GM06990 (cell line): Measurements from ENCODE around the gene PCGF3.
"Not testable (repeated sequence)": the region's sequence is repeated elsewhere in the genome, so short reads cannot be mapped to it uniquely, and the experiment has no call there.

Experiments
- DNase-seq: peaks from one replicate; pipeline ENCODE4 v3.0.0-alpha.2; 2011; ENCODE audit not compliant: insufficient read length; ENCODE audit errors: extremely low read depth
- H3K27me3 ChIP-seq: replicated peaks from 2 replicates; pipeline ENCODE4 v1.6.0; 2011; ENCODE audit warnings: low read length; ENCODE audit not compliant: control insufficient read depth, insufficient read depth
- H3K36me3 ChIP-seq: 2 replicates; pipeline ENCODE4 v1.5.1; 2011; ENCODE audit warnings: low read length; ENCODE audit not compliant: control insufficient read depth, insufficient read depth
- H3K4me3 ChIP-seq: replicated peaks from 2 replicates; pipeline ENCODE4 v1.5.1; 2011; ENCODE audit warnings: low read depth, mild to moderate bottlenecking, control low read depth, low read length
- TF ChIP-seq, protein P1 (sequence below): IDR thresholded peaks from 2 replicates; pipeline ENCODE4 v1.5.1; 2011; ENCODE audit warnings: low read length, control low read depth, mild to moderate bottlenecking, inconsistent platforms; ENCODE audit not compliant: insufficient read depth, poor library complexity, severe bottlenecking

Gene PCGF3

DNA sequence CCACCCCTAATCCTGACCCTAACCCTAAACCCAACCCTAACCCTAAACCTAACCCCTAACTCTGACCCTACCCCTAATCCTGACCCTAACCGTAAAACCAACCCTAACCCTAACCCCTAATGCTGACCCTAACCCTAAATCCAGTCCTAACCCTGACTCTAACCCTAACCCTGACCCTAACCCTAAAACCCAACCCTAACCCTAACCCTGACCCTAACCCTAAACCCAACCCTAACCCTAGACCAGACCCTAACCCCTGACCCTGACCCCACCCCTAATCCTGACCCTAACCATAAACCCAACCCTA, 708 bp upstream of the PCGF3 start:
- no peak for DNase-seq
- TF ChIP-seq, protein P1, sequence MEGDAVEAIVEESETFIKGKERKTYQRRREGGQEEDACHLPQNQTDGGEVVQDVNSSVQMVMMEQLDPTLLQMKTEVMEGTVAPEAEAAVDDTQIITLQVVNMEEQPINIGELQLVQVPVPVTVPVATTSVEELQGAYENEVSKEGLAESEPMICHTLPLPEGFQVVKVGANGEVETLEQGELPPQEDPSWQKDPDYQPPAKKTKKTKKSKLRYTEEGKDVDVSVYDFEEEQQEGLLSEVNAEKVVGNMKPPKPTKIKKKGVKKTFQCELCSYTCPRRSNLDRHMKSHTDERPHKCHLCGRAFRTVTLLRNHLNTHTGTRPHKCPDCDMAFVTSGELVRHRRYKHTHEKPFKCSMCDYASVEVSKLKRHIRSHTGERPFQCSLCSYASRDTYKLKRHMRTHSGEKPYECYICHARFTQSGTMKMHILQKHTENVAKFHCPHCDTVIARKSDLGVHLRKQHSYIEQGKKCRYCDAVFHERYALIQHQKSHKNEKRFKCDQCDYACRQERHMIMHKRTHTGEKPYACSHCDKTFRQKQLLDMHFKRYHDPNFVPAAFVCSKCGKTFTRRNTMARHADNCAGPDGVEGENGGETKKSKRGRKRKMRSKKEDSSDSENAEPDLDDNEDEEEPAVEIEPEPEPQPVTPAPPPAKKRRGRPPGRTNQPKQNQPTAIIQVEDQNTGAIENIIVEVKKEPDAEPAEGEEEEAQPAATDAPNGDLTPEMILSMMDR, result no peak
- Histone ChIP-seq H3K27me3 (no peaks in the 10 kb centered on the region), H3K4me3 (no peak overlapping the region), H3K36me3 (no peaks in the 10 kb centered on the region; the same call in 1 of the 2 replicates)

DNA sequence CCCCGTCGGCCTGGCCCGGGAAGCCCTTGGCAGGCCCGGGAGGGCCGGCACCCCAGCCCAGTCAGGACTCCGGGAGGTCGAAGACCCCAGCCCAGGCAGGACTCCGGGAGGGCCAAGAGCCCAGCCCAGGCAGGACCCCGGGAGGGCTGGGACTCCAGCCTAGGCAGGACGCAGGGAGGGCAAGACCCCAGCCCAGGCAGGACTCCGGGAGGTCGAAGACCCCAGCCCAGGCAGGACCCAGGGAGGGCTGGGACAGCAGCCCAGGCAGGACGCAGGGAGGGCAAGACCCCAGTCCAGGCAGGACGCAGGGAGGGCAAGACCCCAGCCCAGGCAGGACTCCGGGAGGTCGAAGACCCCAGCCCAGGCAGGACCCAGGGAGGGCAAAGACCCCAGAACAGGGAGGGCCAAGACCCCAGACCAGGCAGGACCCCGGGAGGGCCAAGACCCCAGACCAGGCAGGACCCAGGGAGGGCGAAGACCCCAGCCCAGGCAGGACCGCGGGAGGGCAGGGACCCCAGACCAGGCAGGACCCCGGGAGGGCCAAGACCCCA, 526 bp downstream of the PCGF3 start:
- DNase-seq, H3K36me3 ChIP-seq, H3K27me3 ChIP-seq: not testable (repeated sequence)
- H3K4me3 ChIP-seq, result peak overlapping the region; percentile 84

DNA sequence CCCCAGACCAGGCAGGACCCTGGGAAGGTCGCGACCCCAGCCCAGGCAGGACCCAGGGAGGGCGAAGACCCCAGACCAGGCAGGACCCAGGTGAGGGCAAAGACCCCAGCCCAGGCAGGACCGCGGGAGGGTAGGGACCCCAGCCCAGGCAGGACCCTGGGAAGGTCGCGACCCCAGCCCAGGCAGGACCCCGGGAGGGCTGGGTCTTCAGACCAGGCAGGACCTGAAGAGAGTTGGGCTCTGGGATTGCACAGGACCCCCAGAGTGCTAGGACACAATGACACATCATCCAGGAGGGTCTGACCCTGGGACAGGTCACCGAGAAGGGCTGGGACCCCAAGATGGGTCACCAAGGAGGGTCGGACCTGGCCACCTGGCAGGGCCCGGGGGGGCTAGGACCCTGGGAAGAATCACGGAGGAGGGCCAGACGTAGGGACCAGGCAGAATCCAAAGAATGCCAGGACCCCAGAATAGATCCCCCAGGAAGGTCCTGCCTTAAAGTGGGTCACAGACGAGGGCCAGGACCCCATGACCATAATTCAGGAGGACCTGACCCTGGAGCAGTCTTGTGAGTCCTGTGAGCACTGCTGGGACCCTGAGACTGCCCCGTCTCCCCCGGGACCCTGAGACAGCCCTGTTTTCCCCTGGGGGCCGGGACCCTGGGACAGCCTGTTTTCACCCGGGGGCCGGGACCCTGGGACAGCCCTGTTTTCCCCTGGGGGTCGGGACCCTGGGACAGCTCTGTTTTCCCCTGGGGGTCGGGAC, 1.4 kb downstream of the PCGF3 start:
- Histone ChIP-seq H3K36me3 (no peaks in the 10 kb centered on the region; the same call in 1 of the 2 replicates), H3K27me3 (no peaks in the 10 kb centered on the region), H3K4me3 (peak overlapping the region; percentile 84)
- no peak for DNase-seq
- TF ChIP-seq, protein P1, result no peak

DNA sequence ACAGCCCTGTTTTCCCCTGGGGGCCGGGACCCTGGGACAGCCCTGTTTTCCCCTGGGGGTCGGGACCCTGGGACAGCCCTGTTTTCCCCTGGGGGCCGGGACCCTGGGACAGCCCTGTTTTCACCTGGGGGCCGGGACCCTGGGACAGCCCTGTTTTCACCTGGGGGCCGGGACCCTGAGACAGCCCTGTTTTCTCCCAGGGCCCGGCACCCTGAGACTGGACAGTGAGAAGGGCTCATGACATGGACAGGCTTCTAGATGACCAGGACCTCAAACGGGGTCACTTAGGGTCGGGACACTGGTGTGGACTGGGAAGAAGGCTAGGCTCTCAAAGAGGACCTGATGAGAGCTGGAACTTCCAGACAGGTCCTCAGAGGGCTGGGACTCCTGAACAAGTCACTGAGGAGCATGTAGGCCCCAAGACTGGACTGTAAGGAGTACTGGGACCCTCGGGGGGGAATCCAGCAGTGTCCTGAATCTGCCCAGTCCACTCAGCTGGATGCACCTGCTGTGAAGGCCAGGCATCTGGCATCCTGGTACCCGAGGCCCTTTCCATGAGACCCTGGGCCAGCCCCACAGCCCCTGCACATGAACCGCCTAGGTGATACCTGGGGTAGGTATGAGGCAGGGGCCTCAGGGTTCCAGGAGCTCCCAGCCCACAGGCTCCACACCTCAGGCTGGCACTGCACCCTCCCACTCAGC, 2.4 kb downstream of the PCGF3 start:
- Histone ChIP-seq H3K27me3 (no peaks in the 10 kb centered on the region), H3K4me3 (no peak overlapping the region), H3K36me3 (no peaks in the 10 kb centered on the region; the same call in 1 of the 2 replicates)
- TF ChIP-seq, protein P1, result no peak
- no peak for DNase-seq

DNA sequence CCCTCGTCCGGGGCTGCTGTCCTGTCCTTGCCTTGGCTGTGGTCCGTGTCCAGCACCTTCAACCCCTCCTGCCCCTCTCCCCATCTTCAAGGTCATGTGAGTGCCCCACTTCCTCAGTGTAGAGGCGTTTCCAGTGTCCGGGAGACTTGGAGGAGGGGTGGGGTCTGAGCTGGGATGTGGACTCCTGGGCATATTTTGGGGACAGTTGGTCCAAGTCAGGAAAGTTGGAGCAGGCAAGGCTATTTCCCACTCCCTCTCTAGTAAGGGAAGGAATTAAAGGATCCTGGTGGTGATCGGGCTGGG, 3.0 kb downstream of the PCGF3 start:
- TF ChIP-seq, protein P1, result no peak
- DNase-seq, result no peak
- Histone ChIP-seq H3K4me3 (no peak overlapping the region), H3K36me3 (no peaks in the 10 kb centered on the region; the same call in 1 of the 2 replicates), H3K27me3 (no peaks in the 10 kb centered on the region)

DNA sequence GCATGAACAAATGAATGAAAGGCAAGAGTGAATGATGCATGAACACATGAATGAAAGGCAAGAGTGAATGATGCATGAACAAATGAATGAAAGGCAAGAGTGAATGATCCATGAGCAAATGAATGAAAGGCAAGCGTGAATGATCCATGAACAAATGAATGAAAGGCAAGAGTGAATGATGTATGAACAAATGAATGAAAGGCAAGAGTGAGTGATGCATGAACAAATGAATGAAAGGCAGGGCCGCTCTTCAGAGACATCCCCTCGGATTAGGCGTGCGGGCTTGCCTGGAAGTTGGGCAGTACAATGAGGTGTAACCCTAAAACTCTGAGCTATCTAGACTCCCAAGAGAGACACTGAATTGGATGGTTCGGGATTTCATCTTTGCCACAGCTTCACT, 3.7 kb downstream of the PCGF3 start:
- Histone ChIP-seq H3K27me3 (no peaks in the 10 kb centered on the region), H3K36me3 (peaks cover 2% of the 10 kb centered on the region), H3K4me3 (no peak overlapping the region)
- TF ChIP-seq, protein P1, result no peak
- DNase-seq, result no peak
